BE2C (cell line): ENCODE results near the gene METTL16.
"Not testable (repeated sequence)": the region's sequence is repeated elsewhere in the genome, so short reads cannot be mapped to it uniquely, and the experiment has no call there.

Source experiments
- DNase-seq: peaks from one replicate; pipeline ENCODE4 v3.0.0-alpha.2; 2020
- H3K27me3 ChIP-seq: fragments of 250-450 bp; sonication (Bioruptor Pico); 2 replicates; pipeline ENCODE4 v1.5.1; 2020; ENCODE audit warnings: mild to moderate bottlenecking
- H3K36me3 ChIP-seq: fragments of 250-450 bp; sonication (Bioruptor Pico); 2 replicates; pipeline ENCODE4 v1.5.1; 2020; ENCODE audit warnings: mild to moderate bottlenecking
- H3K4me1 ChIP-seq: fragments of 250-450 bp; sonication (Bioruptor Pico); 2 replicates; pipeline ENCODE4 v1.5.1; 2020
- H3K4me3 ChIP-seq: 2 replicates; pipeline ENCODE4 v1.5.1; 2011; ENCODE audit warnings: low read depth, low read length
- H3K9me3 ChIP-seq: fragments of 250-450 bp; sonication (Bioruptor Pico); 2 replicates; pipeline ENCODE4 v1.5.1; 2020
- TF ChIP-seq, protein P1 (sequence below): IDR thresholded peaks from 2 replicates; pipeline ENCODE4 v1.5.1; 2012; ENCODE audit warnings: mild to moderate bottlenecking, low read depth, low read length

METTL16 gene

DNA sequence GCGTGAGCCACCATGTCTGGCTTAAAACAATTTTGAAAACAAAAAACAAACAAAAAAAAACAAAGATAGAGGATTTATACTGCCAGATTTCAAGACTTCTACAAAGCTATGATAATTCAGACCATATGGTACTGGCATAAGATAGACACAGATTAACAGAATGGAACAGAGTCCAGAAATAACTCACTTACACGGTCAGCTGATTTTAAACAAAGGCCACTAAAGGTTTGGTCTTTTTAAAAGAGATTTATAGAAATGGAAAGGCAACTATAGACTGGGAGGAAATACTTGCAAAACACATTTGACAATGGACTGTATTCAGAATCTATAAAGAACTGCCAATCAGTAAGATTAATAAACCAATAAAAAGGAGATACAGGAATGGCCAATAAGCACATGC lies 62.2 kb downstream of the METTL16 start:
- no peak for DNase-seq
- Histone ChIP-seq H3K4me1 (no peaks in the 10 kb centered on the region; the same call in 1 of the 2 replicates), H3K4me3 (no peak overlapping the region)

GRCh38 chr17:2447479-2447878 lies 64.2 kb downstream of the METTL16 start:
- H3K4me3 ChIP-seq, H3K4me1 ChIP-seq, DNase-seq, H3K36me3 ChIP-seq, H3K9me3 ChIP-seq, H3K27me3 ChIP-seq: not testable (repeated sequence)

More for the DNA sequence above, 62.2 kb downstream of the METTL16 start:
- no peaks in the 10 kb centered on the region for H3K27me3 ChIP-seq
- no peaks in the 10 kb centered on the region for H3K9me3 ChIP-seq
- no peaks in the 10 kb centered on the region for H3K36me3 ChIP-seq
- TF ChIP-seq, protein P1, sequence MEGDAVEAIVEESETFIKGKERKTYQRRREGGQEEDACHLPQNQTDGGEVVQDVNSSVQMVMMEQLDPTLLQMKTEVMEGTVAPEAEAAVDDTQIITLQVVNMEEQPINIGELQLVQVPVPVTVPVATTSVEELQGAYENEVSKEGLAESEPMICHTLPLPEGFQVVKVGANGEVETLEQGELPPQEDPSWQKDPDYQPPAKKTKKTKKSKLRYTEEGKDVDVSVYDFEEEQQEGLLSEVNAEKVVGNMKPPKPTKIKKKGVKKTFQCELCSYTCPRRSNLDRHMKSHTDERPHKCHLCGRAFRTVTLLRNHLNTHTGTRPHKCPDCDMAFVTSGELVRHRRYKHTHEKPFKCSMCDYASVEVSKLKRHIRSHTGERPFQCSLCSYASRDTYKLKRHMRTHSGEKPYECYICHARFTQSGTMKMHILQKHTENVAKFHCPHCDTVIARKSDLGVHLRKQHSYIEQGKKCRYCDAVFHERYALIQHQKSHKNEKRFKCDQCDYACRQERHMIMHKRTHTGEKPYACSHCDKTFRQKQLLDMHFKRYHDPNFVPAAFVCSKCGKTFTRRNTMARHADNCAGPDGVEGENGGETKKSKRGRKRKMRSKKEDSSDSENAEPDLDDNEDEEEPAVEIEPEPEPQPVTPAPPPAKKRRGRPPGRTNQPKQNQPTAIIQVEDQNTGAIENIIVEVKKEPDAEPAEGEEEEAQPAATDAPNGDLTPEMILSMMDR = no peak

DNA sequence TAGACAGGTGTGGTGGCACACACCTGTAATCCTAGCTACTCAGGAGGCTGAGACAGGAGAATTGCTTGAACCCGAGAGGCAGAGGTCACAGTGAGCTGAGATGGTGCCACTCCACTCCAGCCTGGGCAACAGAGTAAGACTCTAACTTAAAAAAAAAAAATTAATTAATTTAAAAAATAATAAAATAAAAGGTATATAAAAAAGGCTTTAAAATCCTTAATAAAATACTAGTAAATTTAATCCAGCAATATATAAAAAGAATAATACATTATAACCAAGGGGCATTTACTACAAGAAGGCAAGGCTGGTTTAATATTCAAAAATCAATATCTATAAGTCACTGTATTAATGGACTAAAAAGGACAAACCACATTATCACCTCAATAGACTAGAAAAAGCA lies 66.0 kb downstream of the METTL16 start:
- H3K4me3 ChIP-seq = no peak overlapping the region
- no peaks in the 10 kb centered on the region for H3K9me3 ChIP-seq
- no peaks in the 10 kb centered on the region for H3K27me3 ChIP-seq
- TF ChIP-seq, protein P1 = no peak
- no peak for DNase-seq
- H3K36me3 ChIP-seq = peaks cover 5% of the 10 kb centered on the region; the same call in 1 of the 2 replicates
- no peaks in the 10 kb centered on the region; the same call in 1 of the 2 replicates for H3K4me1 ChIP-seq

GRCh38 chr17:2444382-2444781 lies 67.3 kb downstream of the METTL16 start:
- no peak overlapping the region for H3K4me3 ChIP-seq
- H3K4me1 ChIP-seq = no peaks in the 10 kb centered on the region
- H3K9me3 ChIP-seq = no peaks in the 10 kb centered on the region
- no peak for DNase-seq
- TF ChIP-seq, protein P1 = no peak
- H3K27me3 ChIP-seq = no peaks in the 10 kb centered on the region
- H3K36me3 ChIP-seq = peaks cover 5% of the 10 kb centered on the region; the same call in 1 of the 2 replicates

DNA sequence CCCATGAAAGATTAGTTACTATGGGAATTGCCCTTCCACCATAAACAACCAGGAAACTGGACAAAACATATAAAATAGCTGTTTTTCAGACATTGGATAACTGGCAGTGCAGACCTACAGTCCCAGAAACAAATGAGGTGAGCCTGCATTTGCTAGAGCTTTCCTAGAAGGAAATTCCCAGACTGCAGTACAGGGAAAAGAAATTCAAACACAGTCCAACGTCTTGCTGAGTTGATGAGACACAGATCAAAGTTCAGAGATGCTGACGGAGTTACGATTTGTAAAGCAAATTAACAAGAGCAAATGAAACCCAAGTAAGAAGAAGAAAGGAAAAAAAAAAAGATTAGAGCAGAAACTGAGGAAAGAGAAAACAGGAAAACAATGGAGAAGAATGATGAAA lies 69.5 kb downstream of the METTL16 start:
- H3K4me3 ChIP-seq = no peak overlapping the region
- H3K36me3 ChIP-seq = peaks cover 9% of the 10 kb centered on the region
- no peak for DNase-seq
- H3K4me1 ChIP-seq = no peaks in the 10 kb centered on the region
- no peaks in the 10 kb centered on the region for H3K27me3 ChIP-seq
- no peaks in the 10 kb centered on the region for H3K9me3 ChIP-seq
- TF ChIP-seq, protein P1 = no peak

DNA sequence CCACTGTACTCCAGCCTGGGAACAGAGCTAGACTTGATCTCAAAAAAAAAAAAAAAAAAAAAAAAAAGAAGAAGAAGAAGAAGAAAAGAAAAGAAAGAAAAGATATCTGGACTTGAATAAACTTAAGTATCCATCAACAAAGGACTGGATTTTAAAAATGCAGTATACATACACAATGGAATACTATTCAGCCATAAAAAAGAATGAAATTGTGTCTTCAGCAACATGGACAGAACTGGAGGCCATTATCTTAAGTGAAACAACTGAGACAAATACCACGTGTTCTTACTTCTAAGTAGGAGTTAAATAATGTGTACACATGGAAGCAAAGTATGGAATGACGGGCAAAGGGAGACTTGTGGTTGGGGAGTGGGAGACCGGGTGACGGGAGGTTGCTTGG lies 70.8 kb downstream of the METTL16 start:
- Histone ChIP-seq H3K4me1 (no peaks in the 10 kb centered on the region), H3K27me3 (no peaks in the 10 kb centered on the region), H3K4me3 (no peak overlapping the region), H3K9me3 (no peaks in the 10 kb centered on the region), H3K36me3 (peaks cover 9% of the 10 kb centered on the region)
- TF ChIP-seq, protein P1 = no peak
- no peak for DNase-seq

- not testable (repeated sequence) for H3K27me3 ChIP-seq, H3K9me3 ChIP-seq, H3K4me3 ChIP-seq, H3K36me3 ChIP-seq, H3K4me1 ChIP-seq, DNase-seq
Measured at GRCh38 chr17:2439997-2440396, 71.7 kb downstream of the METTL16 start.
